Smooth muscle cell (in vitro differentiated cells): ENCODE results near the gene ZDHHC8. TPM values are rescaled to one million over a fixed set of nuclear protein-coding genes. Genes with fewer than 3 reads are reported as not detected.
A peak's percentile ranks its signal among the peaks of the same experiment; 100 is the strongest.

ENCODE experiments used
- DNase-seq: peaks from one replicate; lab custom pipeline; 2025; ENCODE audit not compliant: unreplicated experiment; lab: John Stamatoyannopoulos, UW
- H2AFZ ChIP-seq: fragments of 200-600 bp; sonication (generic); 2 replicates; pipeline ENCODE4 v1.6.0; 2016; ENCODE audit warnings: antibody characterized with exemption, low read depth, mild to moderate bottlenecking
- H3F3A ChIP-seq: fragments of 200-600 bp; sonication (generic); 2 replicates; pipeline ENCODE4 v1.6.0; 2017; ENCODE audit warnings: antibody characterized with exemption, low read depth
- H3K27ac ChIP-seq: fragments of 200-600 bp; sonication (generic); 2 replicates; pipeline ENCODE4 v1.5.1; 2016; ENCODE audit warnings: low read depth, mild to moderate bottlenecking
- H3K27me3 ChIP-seq: fragments of 200-600 bp; sonication (generic); 2 replicates; pipeline ENCODE4 v1.6.1; 2016; ENCODE audit warnings: low read depth, mild to moderate bottlenecking
- H3K36me3 ChIP-seq: fragments of 200-600 bp; sonication (generic); 2 replicates; pipeline ENCODE4 v1.5.1; 2016; ENCODE audit warnings: low read depth
- H3K4me1 ChIP-seq: fragments of 200-600 bp; sonication (generic); 2 replicates; pipeline ENCODE4 v1.5.1; 2016; ENCODE audit warnings: low read depth
- H3K4me2 ChIP-seq: fragments of 200-600 bp; sonication (generic); 2 replicates; pipeline ENCODE4 v1.6.0; 2016; ENCODE audit warnings: mild to moderate bottlenecking
- H3K4me3 ChIP-seq: fragments of 200-600 bp; sonication (generic); 2 replicates; pipeline ENCODE4 v1.5.1; 2016; ENCODE audit warnings: mild to moderate bottlenecking
- H3K79me2 ChIP-seq: fragments of 200-600 bp; sonication (generic); 2 replicates; pipeline ENCODE4 v1.6.0; 2016; ENCODE audit warnings: low read depth, mild to moderate bottlenecking
- H3K9ac ChIP-seq: fragments of 200-600 bp; sonication (generic); 2 replicates; pipeline ENCODE4 v1.6.0; 2016; ENCODE audit warnings: low read depth
- H3K9me3 ChIP-seq: fragments of 200-600 bp; sonication (generic); replicated peaks from 2 replicates; pipeline ENCODE4 v1.5.1; 2016; ENCODE audit warnings: low read depth
- H4K20me1 ChIP-seq: fragments of 200-600 bp; sonication (generic); 2 replicates; pipeline ENCODE4 v1.6.0; 2016; ENCODE audit warnings: low read depth
- CTCF ChIP-seq: fragments of 200-600 bp; sonication (generic); IDR thresholded peaks from 2 replicates; pipeline ENCODE4 v1.5.1; 2017; ENCODE audit warnings: borderline replicate concordance, mild to moderate bottlenecking, antibody characterized with exemption; ENCODE audit not compliant: insufficient read depth, poor library complexity, severe bottlenecking
- WGBS: methylation state at CpG from one replicate; pipeline ENCODE4 v1.1.7; 2016; ENCODE audit warnings: low lambda C conversion rate; 5-methylcytosine and 5-hydroxymethylcytosine counted together
- polyA plus RNA-seq: library from polyadenylated mRNA; unstranded; fragments of >200 nt; fragmentation: Nextera tagmentation; extraction: Ambion mirVana; gene quantifications from 2 replicates; pipeline ENCODE4 v1.2.1, GENCODE V29; 2016
- total RNA-seq: library from RNA; depleted of rRNA; stranded (reverse); fragments of >200 nt; gene quantifications from 2 replicates; pipeline ENCODE4 v1.2.3, GENCODE V29; 2014

ZDHHC8 gene
- total and polyA plus RNA-seq, 2 experiments from 2014 or later, result 12.7 to 53.9 TPM

- 67% methylated on average over 16 of the region's 16 CpGs for WGBS
- no peaks in the 10 kb centered on the region for H3K9me3 ChIP-seq
- no peaks in the 10 kb centered on the region for H3K79me2 ChIP-seq
- no peaks in the 10 kb centered on the region for H3F3A ChIP-seq
- no peaks in the 10 kb centered on the region for H3K36me3 ChIP-seq
- no peak for DNase-seq
- TF ChIP-seq CTCF, result no peak
- H3K4me3 ChIP-seq, result no peak overlapping the region
- peak overlapping the region; percentile 9 for H3K4me2 ChIP-seq
- H3K4me1 ChIP-seq, result no peaks in the 10 kb centered on the region
- H3K27ac ChIP-seq, result no peak overlapping the region
- H3K9ac ChIP-seq, result no peak overlapping the region
- no peak overlapping the region for H2AFZ ChIP-seq
- no peaks in the 10 kb centered on the region for H4K20me1 ChIP-seq
- no peaks in the 10 kb centered on the region for H3K27me3 ChIP-seq
Observed at GRCh38 chr22:20153945-20154344, 22.3 kb downstream of the ZDHHC8 start.

GRCh38 chr22:20154602-20155187 lies 23.1 kb downstream of the ZDHHC8 start:
- H4K20me1 ChIP-seq, result no peaks in the 10 kb centered on the region
- no peak overlapping the region for H3K4me2 ChIP-seq
- H3K4me1 ChIP-seq, result no peaks in the 10 kb centered on the region
- H3F3A ChIP-seq, result no peaks in the 10 kb centered on the region
- H3K9ac ChIP-seq, result no peak overlapping the region
- no peaks in the 10 kb centered on the region for H3K9me3 ChIP-seq
- DNase-seq, result no peak
- no peak overlapping the region for H2AFZ ChIP-seq
- no peaks in the 10 kb centered on the region for H3K27me3 ChIP-seq
- TF ChIP-seq CTCF, result no peak
- no peak overlapping the region for H3K4me3 ChIP-seq
- no peak overlapping the region for H3K27ac ChIP-seq
- 90% methylated on average over 8 of the region's 14 CpGs for WGBS
- H3K79me2 ChIP-seq, result no peaks in the 10 kb centered on the region
- H3K36me3 ChIP-seq, result no peaks in the 10 kb centered on the region

GRCh38 chr22:20155330-20156041 lies 23.9 kb downstream of the ZDHHC8 start:
- TF ChIP-seq CTCF, result no peak
- H3K4me3 ChIP-seq, result no peak overlapping the region
- no peaks in the 10 kb centered on the region for H3K27me3 ChIP-seq
- H3K4me2 ChIP-seq, result no peak overlapping the region
- H3F3A ChIP-seq, result no peaks in the 10 kb centered on the region
- H3K4me1 ChIP-seq, result no peaks in the 10 kb centered on the region
- no peak overlapping the region for H3K9ac ChIP-seq
- H3K27ac ChIP-seq, result no peak overlapping the region
- no peaks in the 10 kb centered on the region for H3K9me3 ChIP-seq
- no peaks in the 10 kb centered on the region for H3K36me3 ChIP-seq
- H2AFZ ChIP-seq, result no peak overlapping the region
- no peaks in the 10 kb centered on the region for H3K79me2 ChIP-seq
- H4K20me1 ChIP-seq, result no peaks in the 10 kb centered on the region
- no peak for DNase-seq
- 94% methylated on average over 18 of the region's 30 CpGs for WGBS

GRCh38 chr22:20156042-20156389 lies 24.4 kb downstream of the ZDHHC8 start:
- TF ChIP-seq CTCF, result no peak
- Histone ChIP-seq H3K9ac (no peak overlapping the region), H3K9me3 (no peaks in the 10 kb centered on the region), H3K4me1 (no peaks in the 10 kb centered on the region), H3K27ac (no peak overlapping the region), H2AFZ (no peak overlapping the region), H4K20me1 (no peaks in the 10 kb centered on the region), H3K79me2 (no peaks in the 10 kb centered on the region), H3K36me3 (no peaks in the 10 kb centered on the region), H3K4me2 (no peak overlapping the region), H3K4me3 (no peak overlapping the region), H3K27me3 (no peaks in the 10 kb centered on the region), H3F3A (no peaks in the 10 kb centered on the region)
- 85% methylated on average over 7 of the region's 7 CpGs for WGBS
- DNase-seq, result no peak
